Gastrocnemius medialis (tissue), 4 donors: Measurements from ENCODE around the gene ANKRD33B.

Experiments used
- CTCF ChIP-seq, 5 experiments: fragments of 450-650 bp in 3 of 5; fragments of 200-600 bp in 2 of 5; sonication (generic) in 2 of 5; IDR thresholded peaks in 4 of 5; conservative IDR thresholded peaks in 1 of 5; 1 replicate in 4 of 5; 2 replicates in 1 of 5; pipeline ENCODE4 v1.5.1; 2016 to 2019; ENCODE audit warnings: antibody characterized with exemption in 5 of 5, mild to moderate bottlenecking in 3 of 5, moderate library complexity in 3 of 5
- POLR2A ChIP-seq, 2 donors: fragments of 450-650 bp; IDR thresholded peaks; one replicate each; pipeline ENCODE4 v1.6.1; 2017; ENCODE audit warnings: antibody characterized with exemption in 2 of 2, mild to moderate bottlenecking in 2 of 2, moderate library complexity in 2 of 2

DNA sequence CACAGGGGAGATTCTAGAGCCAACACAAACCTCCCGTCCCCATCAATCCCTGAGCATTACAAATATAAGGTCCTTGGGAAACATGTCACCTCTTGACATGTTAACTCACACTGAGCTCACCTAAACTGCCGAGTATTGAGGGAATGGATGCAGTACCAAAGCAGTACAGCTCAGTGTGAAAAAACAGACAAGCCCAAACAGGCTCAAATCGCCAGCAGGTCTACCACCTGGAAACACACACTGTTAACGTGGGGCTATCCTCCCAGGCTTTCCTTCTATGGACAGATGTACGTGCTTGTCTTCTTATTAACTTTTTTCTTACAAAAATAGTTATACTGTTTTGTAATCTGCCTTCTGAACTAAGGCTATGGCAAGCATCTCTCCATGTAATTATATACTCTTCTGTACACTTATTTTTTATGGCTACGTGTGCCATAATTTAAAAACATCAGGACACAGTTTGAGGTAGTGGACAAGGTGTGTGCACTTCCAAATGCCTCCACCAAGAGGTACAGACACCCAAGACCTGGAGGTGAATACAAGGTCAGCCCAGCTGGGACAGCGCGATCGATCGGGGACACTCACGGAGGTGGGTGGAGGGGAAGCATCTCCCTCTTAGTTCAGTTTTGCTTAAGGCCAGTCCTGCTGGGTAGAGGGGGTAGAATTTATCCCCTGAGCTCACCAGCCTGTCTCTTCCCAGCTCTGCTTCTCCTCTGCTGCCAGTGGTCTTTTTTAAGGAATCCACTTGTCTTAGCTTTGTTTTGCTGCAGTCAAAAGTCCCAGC lies 120.6 kb downstream of the ANKRD33B start:
- TF ChIP-seq CTCF (IDR thresholded peaks at IDR 0.05 in 4 of 5, conservative IDR thresholded peaks at IDR 0.05 in 1 of 5): no peak
- TF ChIP-seq POLR2A (IDR thresholded peaks at IDR 0.05): no peak
